HG02759 (cell line): ENCODE data around the gene CCAR1.
"Not testable (repeated sequence)": the region's sequence is repeated elsewhere in the genome, so short reads cannot be mapped to it uniquely, and the experiment has no call there.

ENCODE experiments used
- ATAC-seq: cut with Tn5 transposase; IDR thresholded peaks from one replicate; pipeline ENCODE4 v1.9.1; 2021; ENCODE audit warnings: mild to moderate bottlenecking, moderate library complexity; ENCODE audit not compliant: unreplicated experiment

Gene CCAR1

DNA sequence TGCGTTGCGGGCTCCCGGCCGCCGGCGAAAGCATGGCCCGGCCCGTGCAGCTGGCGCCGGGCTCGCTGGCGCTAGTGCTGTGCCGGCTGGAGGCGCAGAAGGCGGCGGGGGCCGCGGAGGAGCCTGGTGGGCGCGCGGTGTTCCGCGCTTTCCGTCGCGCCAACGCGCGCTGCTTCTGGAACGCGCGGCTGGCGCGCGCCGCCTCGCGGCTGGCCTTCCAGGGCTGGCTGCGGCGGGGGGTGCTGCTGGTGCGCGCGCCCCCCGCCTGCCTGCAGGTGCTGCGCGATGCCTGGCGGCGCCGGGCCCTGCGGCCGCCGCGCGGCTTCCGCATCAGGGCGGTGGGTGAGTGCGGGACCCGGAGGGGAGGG is 106.5 kb downstream of the CCAR1 start:
- ATAC-seq: peak; percentile 54

- ATAC-seq: peak; percentile 52
Observed at GRCh38 chr10:68828083-68828601, 107.1 kb downstream of the CCAR1 start.

GRCh38 chr10:68828833-68829232 is 107.8 kb downstream of the CCAR1 start:
- ATAC-seq: no peak

DNA sequence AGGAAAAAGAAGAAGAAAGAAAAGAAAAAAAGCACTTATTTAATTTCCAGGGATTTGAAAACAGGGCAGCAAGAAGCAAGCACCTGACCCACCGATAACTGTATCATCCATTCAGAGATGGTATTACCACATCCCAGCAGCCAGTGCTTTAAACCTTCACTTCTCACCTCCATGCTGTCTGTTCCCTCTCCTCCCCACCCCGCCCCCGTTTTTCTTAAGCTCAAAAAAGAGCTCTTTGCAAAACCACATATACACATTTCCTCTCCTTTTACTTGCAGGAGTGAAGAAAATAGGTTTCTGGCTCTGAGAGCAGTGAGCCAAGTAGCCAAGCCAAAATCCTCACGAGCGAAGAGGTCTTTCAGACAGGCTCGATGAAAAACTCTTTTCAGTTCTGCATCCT is 108.5 kb downstream of the CCAR1 start:
- ATAC-seq: no peak

GRCh38 chr10:68829952-68830351 is 108.9 kb downstream of the CCAR1 start:
- no peak for ATAC-seq

DNA sequence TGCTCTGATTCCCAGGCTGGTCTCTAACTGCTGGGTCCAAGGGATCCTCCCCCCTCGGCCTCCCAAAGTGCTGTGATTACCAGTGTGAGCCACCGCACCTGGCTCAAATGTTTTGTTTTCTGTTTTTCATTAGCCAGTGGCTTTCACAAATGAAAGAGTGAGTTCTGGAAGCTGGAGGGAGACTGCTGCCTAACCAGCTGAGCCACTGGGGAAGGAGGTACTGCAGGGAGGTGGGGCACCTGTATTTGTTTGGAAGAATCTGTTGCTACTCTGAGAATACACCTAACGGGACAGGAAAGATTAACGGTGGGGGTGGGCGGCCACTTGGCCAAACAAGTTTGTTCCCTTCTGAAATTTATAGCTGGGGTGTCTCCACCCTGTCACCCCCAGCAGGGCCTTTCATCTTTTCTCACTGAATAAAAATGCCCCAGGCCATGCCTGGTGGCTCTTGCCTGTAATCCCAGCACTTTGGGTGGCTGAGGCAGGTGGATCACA is 111.0 kb downstream of the CCAR1 start:
- no peak for ATAC-seq

GRCh38 chr10:68832601-68833000 is 111.6 kb downstream of the CCAR1 start:
- no peak for ATAC-seq

DNA sequence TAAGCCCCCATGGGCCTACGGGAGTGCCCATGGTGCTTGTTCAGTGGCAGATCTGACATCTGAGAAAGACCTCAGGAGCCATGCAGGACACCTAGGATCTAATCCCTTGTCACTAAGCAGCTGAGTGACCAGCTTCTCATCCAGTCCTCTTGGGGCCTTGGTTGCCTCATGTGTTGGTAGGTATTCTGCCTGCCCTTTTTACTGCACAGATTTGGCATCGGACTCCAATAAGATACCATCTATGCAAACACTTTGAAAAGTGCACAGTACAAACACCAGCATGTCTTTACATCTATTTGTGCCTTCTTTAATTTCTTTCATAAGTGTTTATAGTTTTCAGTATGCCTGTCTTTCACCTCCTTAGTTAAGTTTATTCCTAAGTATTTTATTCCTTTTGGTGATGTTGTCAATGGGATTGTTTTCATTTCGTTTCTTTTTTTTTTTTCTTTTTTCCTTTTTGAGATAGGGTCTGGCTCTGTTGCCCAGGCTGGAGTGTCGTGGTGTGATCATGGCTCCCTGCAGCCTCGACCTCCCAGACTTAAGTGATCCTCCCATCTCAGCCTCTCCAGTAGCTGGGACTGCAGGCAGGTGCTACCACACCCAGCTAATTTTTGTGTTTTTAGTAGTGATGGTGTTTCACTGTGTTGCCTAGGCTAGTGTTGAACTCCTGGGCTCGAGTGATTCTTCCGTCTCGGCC is 116.7 kb downstream of the CCAR1 start:
- ATAC-seq: no peak

DNA sequence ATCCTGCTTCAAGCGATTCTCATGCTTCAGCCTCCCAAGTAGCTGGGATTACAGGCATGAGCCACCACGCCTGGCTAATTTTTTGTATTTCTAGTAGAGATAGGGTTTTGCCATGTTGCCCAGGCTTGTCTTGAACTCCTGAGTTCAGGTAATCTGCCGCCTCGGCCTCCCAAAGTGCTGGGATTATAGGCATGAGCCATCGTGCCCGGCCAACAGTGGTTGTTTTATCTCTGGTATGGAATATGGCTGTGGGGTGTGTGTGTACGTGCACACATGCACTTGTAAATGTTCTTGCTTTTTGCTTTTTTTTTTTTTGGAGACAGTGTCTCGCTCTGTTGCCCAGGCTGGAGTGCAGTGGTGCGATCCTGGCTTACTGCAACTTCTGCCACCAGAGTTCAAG is 119.6 kb downstream of the CCAR1 start:
- not testable (repeated sequence) for ATAC-seq
